Activated CD4-positive, alpha-beta T cell treated with anti-CD3 and anti-CD28 coated beads, Interleukin-2, Interleukin-6, amounts not matched to agents 100 ng/mL and 50 ng/mL, durations not matched to agents 16 hours and 8 hours (primary cell): ENCODE results near the gene SAP30.

ENCODE experiments used
- DNase-seq: peaks from one replicate; pipeline ENCODE4 v3.0.0-alpha.2; 2020

The SAP30 gene

DNA sequence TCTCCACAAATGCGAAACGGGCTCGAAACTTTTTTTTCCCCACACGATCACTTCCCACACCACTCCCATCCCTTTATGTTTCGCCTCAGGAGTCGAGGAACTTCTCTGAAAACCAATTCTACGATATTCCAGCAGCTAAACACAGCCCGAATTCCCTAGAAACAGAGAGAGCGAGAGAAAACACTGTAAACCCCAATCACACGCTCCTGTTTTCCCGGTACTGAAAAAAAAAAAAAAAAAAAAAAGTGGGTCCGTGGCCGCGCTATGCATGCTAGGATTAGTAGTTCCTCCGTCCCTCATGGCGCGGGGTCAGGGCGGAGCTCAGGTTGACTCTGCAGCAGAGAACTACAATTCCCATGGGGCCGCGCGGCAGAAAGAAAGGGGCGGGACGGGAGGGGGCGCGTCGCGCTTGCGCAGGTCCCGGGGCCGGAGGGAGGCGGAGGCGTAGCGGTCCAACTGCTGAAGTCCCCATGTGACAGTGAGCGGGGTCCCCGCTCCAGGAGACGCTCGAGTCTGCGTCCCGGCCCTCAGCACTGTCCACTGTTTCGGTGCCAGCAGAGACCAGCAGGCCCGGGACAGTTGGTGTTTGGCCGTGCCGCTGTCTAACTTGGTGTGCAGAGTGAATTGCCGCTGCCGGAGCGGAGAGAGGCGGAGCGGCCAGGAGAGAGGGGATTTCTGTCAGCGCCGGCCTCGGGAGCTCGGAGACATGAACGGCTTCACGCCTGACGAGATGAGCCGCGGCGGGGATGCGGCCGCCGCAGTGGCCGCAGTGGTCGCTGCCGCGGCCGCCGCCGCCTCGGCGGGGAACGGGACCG, at the start of gene SAP30:
SAP30 (plus strand) TSS at position 478 of the 815 bp plus-strand sequence; CDS start at position 707, 229 bp downstream.
- peak; percentile 97 for DNase-seq

GRCh38 chr4:173325007-173325736, 45.6 kb upstream of the SAP30 start:
- no peak for DNase-seq

GRCh38 chr4:173328236-173328901, 42.4 kb upstream of the SAP30 start:
- DNase-seq, result no peak

DNA sequence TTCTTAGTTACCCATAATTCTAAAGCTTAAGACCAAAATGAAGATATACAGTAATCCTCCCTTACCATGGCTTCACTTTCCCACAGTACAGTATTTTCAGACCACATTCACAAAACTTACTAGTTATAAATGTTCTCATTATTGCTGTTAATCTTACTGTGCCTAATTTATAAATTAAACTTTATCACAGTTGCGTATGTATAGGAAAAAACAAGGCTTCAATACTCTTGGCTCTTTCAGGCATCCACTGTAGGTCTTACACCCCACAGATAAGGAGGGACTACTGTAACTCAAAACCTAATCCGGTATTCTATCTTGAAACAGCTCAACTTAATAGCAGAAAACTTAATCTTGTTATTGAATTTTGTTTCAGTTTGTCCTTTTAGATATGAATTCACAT, 40.2 kb upstream of the SAP30 start:
- DNase-seq, result no peak

DNA sequence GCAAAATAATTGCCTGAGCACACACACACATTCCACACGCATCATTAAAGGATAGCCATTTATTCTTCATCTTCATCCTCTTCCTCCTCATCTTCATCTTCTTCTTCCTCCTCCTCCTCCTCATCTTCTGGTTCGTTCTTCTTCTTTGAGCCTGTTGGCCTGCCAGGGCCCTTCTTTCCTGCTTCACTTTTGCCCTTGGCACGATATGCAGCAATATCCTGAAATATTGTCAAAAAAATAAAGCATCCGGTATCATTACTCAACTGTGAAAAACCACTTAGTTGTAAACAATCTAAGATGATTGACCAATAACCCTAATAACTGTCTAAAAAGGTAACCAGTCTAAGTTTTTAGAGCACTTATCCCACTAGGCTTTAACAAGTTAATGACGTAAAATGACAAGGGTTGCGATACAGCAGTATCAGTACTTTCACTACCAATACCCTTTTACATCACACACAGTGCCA, 38.7 kb upstream of the SAP30 start:
- peak; percentile 46 for DNase-seq

DNA sequence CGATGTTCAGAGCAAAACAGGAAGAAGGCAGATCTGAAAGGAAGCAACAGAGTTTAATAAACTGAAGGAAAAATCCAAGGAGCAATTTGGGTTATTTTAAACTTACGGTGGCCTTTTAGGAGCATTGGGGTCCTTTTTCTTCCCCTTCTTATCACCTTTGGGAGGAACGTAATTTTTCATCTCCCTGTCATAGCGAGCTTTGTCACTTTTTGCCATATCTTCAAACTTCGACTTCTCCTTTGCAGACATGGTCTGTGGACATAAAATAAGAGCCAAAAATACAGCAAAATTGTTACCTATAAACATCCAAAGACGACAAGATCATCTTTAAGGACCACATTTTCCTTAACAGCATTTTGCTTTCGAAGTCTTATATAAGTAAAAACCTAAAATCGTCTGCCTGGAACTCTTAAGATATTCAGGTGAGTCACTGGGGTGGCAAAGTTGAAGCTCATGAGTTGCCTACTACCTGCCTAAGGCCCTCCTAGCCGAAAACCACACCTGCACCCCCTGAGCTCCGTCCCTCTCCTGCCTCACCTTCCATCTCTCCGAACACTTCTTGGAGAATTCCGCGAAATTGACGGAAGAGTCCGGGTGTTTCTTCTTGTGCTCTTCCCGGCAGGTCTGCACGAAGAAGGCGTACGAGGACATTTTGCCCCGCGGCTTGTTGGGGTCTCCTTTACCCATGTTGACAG, 37.6 kb upstream of the SAP30 start:
- DNase-seq, result peak; percentile 34

GRCh38 chr4:173333658-173334084, 37.1 kb upstream of the SAP30 start:
- peak; percentile 56 for DNase-seq

DNA sequence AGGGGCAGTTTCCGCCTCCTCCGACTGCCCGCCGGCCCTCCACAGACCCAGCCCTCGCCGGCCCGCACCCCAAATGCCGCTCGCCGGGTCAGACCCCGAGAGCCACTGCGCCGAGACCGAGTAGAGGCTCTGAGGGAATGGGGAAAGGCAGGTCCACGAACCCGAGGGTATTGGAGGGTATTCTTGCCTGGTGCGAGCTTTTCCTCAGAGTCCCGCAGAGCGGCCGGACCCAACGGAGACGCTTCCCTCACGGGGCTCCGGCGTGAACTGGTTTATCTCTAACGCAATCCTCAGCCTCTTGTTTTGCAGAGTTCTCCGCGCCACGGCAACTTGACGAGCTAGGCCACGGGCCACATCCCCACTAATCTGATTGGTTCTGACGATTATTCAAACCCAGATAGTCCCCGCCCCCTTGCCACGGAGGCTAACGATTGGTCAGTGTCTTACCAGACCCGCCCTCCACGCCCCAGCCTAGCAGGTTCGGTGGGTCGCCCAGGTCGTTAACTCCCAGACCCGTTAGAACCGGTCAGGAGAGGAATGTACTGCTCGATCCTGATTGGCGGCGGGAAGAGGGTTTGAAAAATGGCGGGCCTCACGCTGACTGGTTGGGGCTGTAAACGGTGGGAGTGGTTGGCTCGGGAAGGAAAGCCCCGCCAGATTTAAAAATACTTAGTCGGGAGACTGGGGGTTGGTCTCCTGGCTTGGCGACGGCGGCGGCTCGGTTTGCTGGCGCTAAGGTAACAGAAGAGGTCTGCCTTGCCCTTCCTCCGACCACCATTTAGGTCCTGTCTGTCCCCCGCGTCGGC, 36.5 kb upstream of the SAP30 start, which contains the start of gene HMGB2:
HMGB2 (minus strand) TSS at position 274 of the 806 bp plus-strand sequence. CDS start 709 bp downstream, outside the sequence.
- peak; percentile 100 for DNase-seq

DNA sequence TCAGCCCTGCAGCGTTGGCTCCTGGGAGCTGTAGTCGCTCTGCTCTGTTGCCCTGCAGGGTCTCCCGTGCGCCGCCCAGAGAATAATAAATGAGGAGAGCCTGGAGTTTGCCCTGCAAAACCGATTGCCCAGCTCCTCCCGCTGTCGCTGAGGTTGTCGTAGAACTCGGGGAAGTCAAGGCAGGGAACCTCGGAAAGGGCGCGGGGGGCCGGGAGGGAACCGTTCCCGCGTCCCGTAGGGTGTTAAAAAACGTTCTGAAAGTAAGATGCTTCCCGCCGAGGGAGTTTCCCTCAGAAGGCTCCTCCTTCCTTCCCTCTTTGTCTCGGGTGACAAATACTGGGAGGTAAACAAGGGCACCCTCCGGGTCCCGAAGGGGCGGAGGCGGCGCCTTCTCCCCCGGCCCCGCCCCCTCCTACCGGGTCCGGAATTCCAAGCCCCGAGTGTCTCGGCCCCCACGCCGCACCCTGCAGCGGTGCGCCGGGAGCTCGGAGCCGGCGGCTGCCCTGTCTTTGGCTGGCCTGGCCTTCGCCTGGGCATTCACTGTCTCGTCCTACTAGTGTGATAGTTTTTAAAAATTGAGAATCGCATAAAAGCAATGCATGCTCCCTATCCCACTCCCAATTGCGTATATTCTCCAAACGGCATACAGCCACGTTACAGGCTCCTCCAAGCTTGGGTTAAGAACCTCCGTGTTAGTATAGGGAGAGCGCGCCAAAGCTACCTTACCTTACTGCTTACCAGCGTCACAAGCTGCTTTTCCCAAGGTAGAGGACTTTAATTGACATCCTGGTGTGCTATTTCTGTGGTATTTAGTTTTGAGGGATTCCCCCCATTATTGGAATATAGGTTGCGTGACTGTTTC, 35.6 kb upstream of the SAP30 start:
- DNase-seq, result peak; percentile 85

GRCh38 chr4:173337463-173337862, 33.3 kb upstream of the SAP30 start:
- no peak for DNase-seq

- no peak for DNase-seq
These were observed 26.8 kb upstream of the SAP30 start for GRCh38 chr4:173343832-173344397.

DNA sequence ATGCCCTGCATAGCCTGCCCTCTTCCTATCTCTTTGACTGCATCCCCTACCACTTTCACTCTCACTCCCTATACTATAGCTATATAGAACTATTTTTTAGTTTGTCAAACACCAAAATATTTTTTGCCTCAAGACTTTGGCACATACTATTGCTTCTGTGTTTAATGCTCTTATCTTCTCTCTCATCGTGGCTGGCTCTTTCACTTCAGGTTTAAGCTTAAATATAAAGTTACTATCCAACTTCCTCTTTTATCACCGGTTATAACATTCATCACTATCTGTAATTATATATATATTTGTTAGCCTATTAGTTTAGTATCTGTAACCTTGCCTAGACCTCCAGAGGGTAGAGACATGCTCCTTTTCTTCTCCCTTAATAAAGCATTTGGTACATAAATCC, 25.1 kb upstream of the SAP30 start:
- DNase-seq, result no peak

GRCh38 chr4:173346074-173346473, 24.7 kb upstream of the SAP30 start:
- DNase-seq, result no peak

GRCh38 chr4:173347467-173347866, 23.3 kb upstream of the SAP30 start:
- DNase-seq, result no peak

DNA sequence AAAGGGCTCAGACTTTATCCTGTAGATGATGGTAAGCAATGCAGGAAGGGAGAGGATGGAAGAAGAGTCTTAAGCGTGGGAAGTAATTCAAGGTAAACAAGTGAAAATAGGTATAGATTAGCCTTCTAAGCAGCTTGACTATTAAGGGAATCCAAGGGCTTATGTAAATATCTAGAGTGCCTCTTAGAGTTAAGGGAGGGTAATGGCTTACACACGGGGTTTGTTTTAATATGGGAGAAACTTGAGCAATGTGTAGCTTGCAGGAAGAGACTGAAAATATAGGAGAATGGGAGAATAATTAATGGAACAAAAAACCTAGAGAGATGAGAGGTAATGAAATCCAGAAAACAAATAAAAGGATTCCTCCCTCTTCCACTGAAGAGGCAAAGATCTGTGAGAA, 12.8 kb upstream of the SAP30 start:
- no peak for DNase-seq

DNA sequence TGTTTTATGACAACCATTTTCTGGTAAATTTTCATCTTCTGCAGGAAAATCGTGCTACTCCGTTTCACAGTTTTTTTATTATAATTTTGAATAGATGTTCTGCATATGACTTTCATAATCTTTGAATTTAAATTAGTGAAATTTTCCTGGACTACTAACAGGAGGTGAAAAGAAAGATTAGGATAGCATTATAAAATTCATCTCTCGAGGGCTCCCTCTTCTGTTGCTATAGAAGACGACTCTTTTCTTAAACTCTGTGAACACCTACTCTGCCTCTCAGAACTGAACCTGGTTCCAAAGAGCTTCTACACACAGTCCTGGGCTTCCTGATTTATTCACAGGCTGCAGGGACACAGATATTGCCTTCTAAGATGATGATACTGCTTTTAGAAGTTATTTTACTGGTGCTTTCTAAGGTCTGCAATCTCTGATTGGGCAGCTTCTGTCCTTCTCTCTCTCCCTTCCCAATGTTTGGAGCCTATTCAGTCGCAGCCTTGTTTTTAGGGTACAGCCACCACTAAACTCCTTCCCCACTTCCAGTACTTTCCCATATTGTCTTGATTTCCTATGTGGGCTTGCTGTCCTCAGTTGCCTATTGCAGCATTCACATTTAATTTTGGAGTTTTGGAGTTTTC, 10.1 kb upstream of the SAP30 start:
- DNase-seq, result no peak

DNA sequence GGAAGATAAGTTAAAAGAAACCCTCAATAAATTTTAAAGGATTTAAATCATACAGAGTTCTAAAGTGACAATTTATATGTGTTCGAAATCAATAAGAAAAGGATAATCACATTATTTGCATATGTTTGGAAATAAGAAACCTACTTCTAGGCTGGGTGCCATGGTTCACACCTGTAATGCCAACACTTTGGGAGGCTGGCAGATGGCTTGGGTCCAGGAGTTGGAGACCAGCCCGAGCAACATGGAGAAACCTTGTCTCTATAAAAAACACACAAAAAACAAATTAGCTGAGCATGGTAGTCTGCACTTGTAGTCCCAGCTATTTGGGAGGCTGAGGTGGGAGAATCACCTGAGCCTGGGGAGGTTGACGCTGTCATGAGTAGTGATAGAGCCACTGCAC, 8.1 kb upstream of the SAP30 start:
- DNase-seq, result no peak

- peak; percentile 16 for DNase-seq
These were observed 5.3 kb upstream of the SAP30 start for GRCh38 chr4:173365359-173365996.

DNA sequence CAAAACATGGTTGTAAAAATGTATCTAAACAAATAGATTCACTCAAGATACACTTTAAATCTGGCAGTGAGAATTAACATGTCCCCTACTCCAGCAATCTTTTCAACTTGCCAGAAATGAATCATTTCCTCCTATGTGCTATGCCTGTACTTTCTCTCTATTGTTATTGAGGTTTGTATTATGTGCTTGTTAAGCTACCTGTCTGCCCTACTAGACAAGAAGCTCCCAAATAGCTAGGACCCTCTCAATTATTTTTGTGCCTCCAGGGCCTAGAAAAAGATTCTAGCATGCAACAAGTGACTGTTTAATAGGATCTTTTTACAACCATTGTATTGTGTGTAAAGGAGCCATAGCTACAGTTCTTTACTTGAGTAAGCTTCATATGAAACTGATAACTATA, 3.5 kb upstream of the SAP30 start:
- DNase-seq, result peak; percentile 62
